Activated naive CD8-positive, alpha-beta T cell treated with anti-CD3 and anti-CD28 coated beads, Interleukin-2, amount 10 ng/mL, durations not matched to agents 7 days and 5 days (primary cell): ENCODE data around the gene SNCAIP. TPM values are rescaled to one million over a fixed set of nuclear protein-coding genes. Genes with fewer than 3 reads are reported as not detected.

Experiments used
- ATAC-seq: fragments of 150-1000 bp; cut with Tn5 transposase; one replicate; pipeline ENCODE4 v1.10.0; 2021; ENCODE audit warnings: low read depth, moderate library complexity
- POLR2A ChIA-PET: fragments of 350-600 bp; sonication (Branson Sonifier 250); formaldehyde crosslinking; loops from one replicate; lab custom pipeline; 2021; ENCODE audit warnings: antibody characterized with exemption; lab: Charles Lee
- DNase-seq: peaks from one replicate; pipeline ENCODE4 v3.0.0; 2021
- H3K27ac Mint-ChIP-seq: one replicate; pipeline ENCODE4 v1.8.0; 2022; ENCODE audit warnings: mild to moderate bottlenecking, mixed read lengths
- H3K27me3 Mint-ChIP-seq: one replicate; pipeline ENCODE4 v1.8.0; 2022; ENCODE audit warnings: mild to moderate bottlenecking, moderate library complexity, mixed read lengths
- H3K36me3 Mint-ChIP-seq: one replicate; pipeline ENCODE4 v1.8.0; 2021; ENCODE audit warnings: mild to moderate bottlenecking, mixed read lengths
- H3K4me1 Mint-ChIP-seq: one replicate; pipeline ENCODE4 v1.8.0; 2021; ENCODE audit warnings: mixed read lengths
- H3K4me3 Mint-ChIP-seq: one replicate; pipeline ENCODE4 v1.8.0; 2022; ENCODE audit warnings: mild to moderate bottlenecking, moderate library complexity, mixed read lengths
- H3K9me3 Mint-ChIP-seq: one replicate; pipeline ENCODE4 v1.8.0; 2021; ENCODE audit warnings: mixed read lengths
- total RNA-seq, 2 experiments: library from RNA; stranded (reverse); gene quantifications; one replicate each; pipeline ENCODE4 v1.2.3, GENCODE V29; 2021

SNCAIP gene
- total RNA-seq, result not detected

DNA sequence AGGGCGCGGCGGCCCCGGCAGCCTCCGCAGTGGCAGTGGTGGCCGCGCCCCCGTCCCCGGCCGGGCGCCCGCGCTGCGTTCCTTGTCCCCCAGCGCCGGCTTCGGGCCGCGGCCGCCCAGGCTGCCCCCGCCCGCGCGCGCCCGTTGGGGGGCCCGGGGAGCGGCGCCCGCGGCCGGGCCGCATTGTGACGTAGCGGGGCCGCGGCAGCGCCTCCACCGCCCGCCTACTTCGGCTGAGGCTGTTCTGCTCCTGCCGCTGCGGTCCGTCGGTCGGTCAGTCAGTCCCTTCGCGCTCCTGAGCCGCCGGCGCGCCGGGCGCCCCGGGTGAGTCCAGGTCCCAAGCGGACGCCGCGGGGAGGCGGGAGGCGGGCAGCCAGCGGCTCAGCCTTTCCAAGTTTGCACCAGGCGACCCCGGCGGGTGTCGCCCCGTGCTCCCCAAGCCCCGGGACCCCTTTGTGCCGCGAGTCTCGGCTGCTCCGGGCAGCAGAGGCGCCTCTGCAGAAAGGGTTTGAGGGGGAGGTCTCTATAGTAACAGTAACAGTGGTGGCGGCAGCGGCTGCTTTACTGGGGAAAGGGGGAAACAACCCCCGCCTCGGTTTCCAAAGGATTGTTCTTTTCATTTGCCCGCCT is at the start of gene SNCAIP:
TSS of gene SNCAIP (plus strand) at position 277 of the 630 bp plus-strand sequence. CDS start 78,898 bp downstream, outside the sequence.
- DNase-seq, result peak; percentile 29
- Mint-ChIP-seq H3K9me3 (no peaks in the 10 kb centered on the region), H3K4me3 (peak within 1 kb of the TSS; percentile 40), H3K4me1 (peaks cover 2% of the 10 kb centered on the region), H3K27ac (no peak within 1 kb of the TSS), H3K36me3 (no peaks in the 10 kb centered on the region), H3K27me3 (peaks cover 46% of the 10 kb centered on the region)
- POLR2A ChIA-PET, result no interaction called here
- ATAC-seq, result no peak

DNA sequence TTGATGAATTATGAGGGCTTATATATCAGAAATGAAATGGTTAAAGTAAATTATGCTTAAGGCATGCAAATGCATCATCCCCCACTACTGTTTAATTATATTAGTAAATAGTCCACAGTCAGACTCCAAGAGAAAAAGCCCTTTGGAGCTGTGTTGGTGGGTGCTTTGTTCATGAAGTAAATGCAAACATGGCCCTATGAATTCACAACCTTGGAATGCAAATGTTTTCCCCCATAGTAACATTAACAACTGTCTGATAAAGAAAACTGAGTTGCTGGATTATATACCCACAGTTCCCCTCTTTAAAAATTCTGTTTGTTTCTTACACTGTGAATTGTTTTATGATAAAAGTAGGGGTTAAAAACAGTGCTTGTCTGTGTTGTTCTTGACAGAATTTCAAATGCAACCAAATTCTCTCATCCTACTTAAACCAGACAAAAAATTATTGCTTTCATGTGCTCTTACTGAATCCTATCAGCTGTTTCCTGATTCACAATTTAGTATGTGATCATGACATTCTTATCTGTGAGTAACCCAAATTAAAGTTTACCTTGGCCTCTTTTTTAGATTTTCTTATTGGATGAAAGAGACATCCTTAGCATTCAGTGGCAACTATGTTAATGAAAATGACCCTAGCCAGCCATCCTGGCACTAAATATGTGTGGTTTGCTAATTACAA is 48.5 kb upstream of the SNCAIP start:
- DNase-seq (no peak), ATAC-seq (no peak)
- no peak overlapping the region for H3K4me3 Mint-ChIP-seq
- no peak overlapping the region for H3K27ac Mint-ChIP-seq
- H3K27me3 Mint-ChIP-seq, result peaks cover 2% of the 10 kb centered on the region
- H3K9me3 Mint-ChIP-seq, result no peaks in the 10 kb centered on the region
- no peaks in the 10 kb centered on the region for H3K36me3 Mint-ChIP-seq
- POLR2A ChIA-PET, result no interaction called here
- no peaks in the 10 kb centered on the region for H3K4me1 Mint-ChIP-seq

- ATAC-seq, result no peak
- H3K4me1 Mint-ChIP-seq, result no peaks in the 10 kb centered on the region
- H3K27me3 Mint-ChIP-seq, result peaks cover 2% of the 10 kb centered on the region
- no peaks in the 10 kb centered on the region for H3K36me3 Mint-ChIP-seq
- H3K4me3 Mint-ChIP-seq, result no peak overlapping the region
- POLR2A ChIA-PET, result no interaction called here
- no peaks in the 10 kb centered on the region for H3K9me3 Mint-ChIP-seq
- no peak overlapping the region for H3K27ac Mint-ChIP-seq
- DNase-seq, result no peak
These were observed 47.4 kb upstream of the SNCAIP start for GRCh38 chr5:122264610-122265009.

GRCh38 chr5:122267185-122267584 is 44.9 kb upstream of the SNCAIP start:
- no peaks in the 10 kb centered on the region for H3K9me3 Mint-ChIP-seq
- POLR2A ChIA-PET, result no interaction called here
- H3K4me1 Mint-ChIP-seq, result no peaks in the 10 kb centered on the region
- H3K4me3 Mint-ChIP-seq, result no peak overlapping the region
- ATAC-seq, result no peak
- peaks cover 2% of the 10 kb centered on the region for H3K27me3 Mint-ChIP-seq
- no peak overlapping the region for H3K27ac Mint-ChIP-seq
- H3K36me3 Mint-ChIP-seq, result no peaks in the 10 kb centered on the region
- no peak for DNase-seq

DNA sequence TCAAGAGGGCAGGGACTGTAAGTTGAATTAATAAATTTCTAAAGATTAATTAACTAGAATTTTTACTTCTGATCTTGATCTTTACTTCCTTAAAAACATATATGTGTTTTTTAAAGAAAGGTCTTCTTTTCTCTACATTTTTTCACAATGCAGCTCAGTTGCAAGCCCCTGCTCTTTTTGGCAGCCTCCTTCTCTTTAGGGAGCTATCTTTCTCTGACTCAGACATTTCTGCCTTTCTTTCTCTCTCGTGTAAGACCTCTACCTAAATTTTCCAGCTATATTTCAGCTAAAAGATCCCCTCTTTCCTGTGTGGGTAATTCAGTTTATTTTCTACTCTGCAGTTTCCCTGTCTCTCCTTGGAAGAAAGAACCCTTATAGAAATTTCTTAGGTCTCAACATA is 38.3 kb upstream of the SNCAIP start:
- Mint-ChIP-seq H3K4me3 (no peak overlapping the region), H3K27me3 (no peaks in the 10 kb centered on the region)

DNA sequence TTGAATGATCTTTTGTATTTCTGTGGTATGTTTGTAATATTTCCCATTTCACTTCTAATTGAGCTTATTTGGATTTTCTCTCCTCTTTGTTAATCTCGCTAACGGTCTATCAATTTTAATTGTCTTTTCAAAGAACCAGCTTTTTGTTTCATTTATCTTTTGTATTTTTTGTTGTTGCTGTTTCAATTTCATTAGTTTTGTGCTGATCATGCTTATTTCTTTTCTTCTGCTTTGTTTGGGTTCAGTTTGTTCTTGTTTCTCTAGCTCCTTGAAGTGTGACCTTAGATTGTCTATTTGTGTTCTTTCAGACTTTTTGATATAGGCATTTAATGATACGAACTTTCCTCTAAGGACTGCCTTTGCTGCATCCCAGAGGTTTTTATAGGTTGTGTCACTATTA is 28.4 kb upstream of the SNCAIP start:
- ATAC-seq, result no peak
- H3K27ac Mint-ChIP-seq, result no peak overlapping the region
- POLR2A ChIA-PET, result no interaction called here

More for the DNA sequence above, 38.3 kb upstream of the SNCAIP start:
- POLR2A ChIA-PET, result no interaction called here
- H3K36me3 Mint-ChIP-seq, result no peaks in the 10 kb centered on the region
- no peak for ATAC-seq
- H3K4me1 Mint-ChIP-seq, result no peaks in the 10 kb centered on the region
- H3K27ac Mint-ChIP-seq, result no peak overlapping the region
- H3K9me3 Mint-ChIP-seq, result no peaks in the 10 kb centered on the region
- DNase-seq, result no peak

DNA sequence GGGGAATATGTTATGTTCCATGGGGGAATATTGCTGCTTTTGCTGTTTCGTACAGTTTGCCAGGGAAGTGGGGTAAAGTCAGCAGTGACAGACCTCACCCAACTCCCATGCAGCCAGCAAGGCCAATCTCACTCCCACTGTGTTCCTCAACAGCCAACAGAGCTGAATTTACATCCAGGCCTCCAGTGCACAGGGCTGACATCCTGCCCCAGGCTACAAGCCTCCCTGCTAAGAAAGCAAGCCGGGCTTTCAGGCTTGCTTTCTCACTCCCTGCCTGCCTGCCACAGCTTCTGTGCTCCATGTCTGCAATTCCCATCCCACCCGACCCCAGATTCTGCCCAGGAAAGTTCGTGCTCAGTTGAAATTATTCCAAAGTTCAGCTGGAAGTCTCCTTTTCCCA is 25.5 kb upstream of the SNCAIP start:
- Mint-ChIP-seq H3K4me3 (no peak overlapping the region), H3K27me3 (no peaks in the 10 kb centered on the region), H3K4me1 (no peaks in the 10 kb centered on the region), H3K9me3 (peaks cover 3% of the 10 kb centered on the region), H3K36me3 (no peaks in the 10 kb centered on the region), H3K27ac (no peak overlapping the region)
- POLR2A ChIA-PET, result no interaction called here
- ATAC-seq (no peak), DNase-seq (no peak)

More for the DNA sequence above, 28.4 kb upstream of the SNCAIP start:
- Mint-ChIP-seq H3K36me3 (no peaks in the 10 kb centered on the region), H3K27me3 (no peaks in the 10 kb centered on the region), H3K4me3 (no peak overlapping the region), H3K4me1 (no peaks in the 10 kb centered on the region), H3K9me3 (peaks cover 8% of the 10 kb centered on the region)
- DNase-seq, result no peak

GRCh38 chr5:122287101-122287500 is 24.9 kb upstream of the SNCAIP start:
- peaks cover 3% of the 10 kb centered on the region for H3K9me3 Mint-ChIP-seq
- POLR2A ChIA-PET, result no interaction called here

GRCh38 chr5:122291000-122291901 is 20.8 kb upstream of the SNCAIP start:
- Mint-ChIP-seq H3K27me3 (no peaks in the 10 kb centered on the region), H3K9me3 (no peaks in the 10 kb centered on the region), H3K27ac (no peak overlapping the region), H3K4me3 (no peak overlapping the region), H3K4me1 (no peaks in the 10 kb centered on the region), H3K36me3 (no peaks in the 10 kb centered on the region)
- DNase-seq (no peak), ATAC-seq (no peak)
- POLR2A ChIA-PET, result no interaction called here

More at GRCh38 chr5:122287101-122287500, 24.9 kb upstream of the SNCAIP start:
- Mint-ChIP-seq H3K27ac (no peak overlapping the region), H3K27me3 (no peaks in the 10 kb centered on the region), H3K36me3 (no peaks in the 10 kb centered on the region), H3K4me1 (no peaks in the 10 kb centered on the region), H3K4me3 (no peak overlapping the region)
- no peak for DNase-seq
- no peak for ATAC-seq

- DNase-seq, result no peak
- Mint-ChIP-seq H3K4me1 (no peaks in the 10 kb centered on the region), H3K27me3 (no peaks in the 10 kb centered on the region), H3K4me3 (no peak overlapping the region), H3K36me3 (no peaks in the 10 kb centered on the region), H3K27ac (no peak overlapping the region), H3K9me3 (no peaks in the 10 kb centered on the region)
- no peak for ATAC-seq
- POLR2A ChIA-PET, result no interaction called here
These were observed 19.7 kb upstream of the SNCAIP start for GRCh38 chr5:122292332-122292731.

- Mint-ChIP-seq H3K4me1 (no peaks in the 10 kb centered on the region), H3K9me3 (no peaks in the 10 kb centered on the region), H3K36me3 (no peaks in the 10 kb centered on the region), H3K27me3 (no peaks in the 10 kb centered on the region), H3K4me3 (no peak overlapping the region), H3K27ac (no peak overlapping the region)
- ATAC-seq, result no peak
- DNase-seq, result no peak
- POLR2A ChIA-PET, result no interaction called here
These were observed 16.9 kb upstream of the SNCAIP start for GRCh38 chr5:122295138-122295537.

DNA sequence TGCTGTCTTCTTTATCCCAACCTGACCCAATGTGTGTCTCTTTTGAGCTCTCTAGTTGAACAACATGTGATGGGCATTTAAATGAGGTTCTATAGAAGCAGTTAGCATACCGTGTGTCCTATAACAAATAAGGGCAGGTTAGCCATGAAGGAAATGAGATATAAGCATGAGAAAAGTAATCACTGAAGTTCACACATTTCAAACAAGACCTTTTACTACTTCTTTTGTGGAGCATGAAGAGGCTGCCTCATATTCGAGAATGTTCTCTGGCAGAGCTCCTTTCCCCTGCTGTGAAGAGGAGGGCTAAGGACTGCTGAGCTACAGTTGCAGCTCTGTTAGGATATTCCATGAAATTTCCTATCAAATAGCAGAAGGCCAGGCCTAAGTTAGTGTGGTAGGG is 15.2 kb upstream of the SNCAIP start:
- Mint-ChIP-seq H3K36me3 (no peaks in the 10 kb centered on the region), H3K9me3 (no peaks in the 10 kb centered on the region), H3K4me3 (no peak overlapping the region), H3K27ac (no peak overlapping the region), H3K4me1 (no peaks in the 10 kb centered on the region), H3K27me3 (no peaks in the 10 kb centered on the region)
- POLR2A ChIA-PET, result no interaction called here
- DNase-seq (no peak), ATAC-seq (no peak)

DNA sequence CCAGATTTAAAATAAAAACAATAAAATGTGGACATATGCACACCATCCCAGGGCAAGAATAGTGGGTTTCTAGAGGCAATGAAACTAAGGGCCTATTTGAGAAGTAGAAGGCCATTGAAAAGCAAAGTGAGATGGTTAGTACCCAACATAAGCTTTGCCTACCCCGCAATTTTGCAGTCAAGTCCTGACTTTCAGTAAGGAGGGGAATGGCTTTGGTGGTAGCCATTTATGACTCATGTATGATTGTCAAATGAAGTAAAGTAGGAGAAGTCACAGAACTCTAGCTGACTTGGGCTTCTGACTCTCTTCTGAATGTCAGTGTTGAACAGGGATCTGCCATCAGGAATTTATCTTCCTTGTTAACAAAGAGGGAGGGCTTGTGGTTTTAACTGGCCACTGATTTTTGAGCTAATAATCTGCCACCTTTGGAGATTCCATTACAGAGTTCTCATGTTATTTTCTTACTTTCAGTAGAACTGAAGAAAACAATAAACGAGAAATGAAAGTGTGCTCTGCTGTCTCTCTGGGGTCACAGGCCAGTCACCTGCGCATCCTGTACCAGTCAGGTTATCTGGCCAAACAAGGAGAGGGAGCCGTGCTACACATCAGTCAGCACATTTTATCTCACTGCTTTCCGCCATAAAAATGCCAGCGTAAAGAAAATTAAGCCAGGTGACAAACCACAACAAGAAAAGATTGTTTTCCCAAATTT is 14.3 kb upstream of the SNCAIP start:
- Mint-ChIP-seq H3K36me3 (no peaks in the 10 kb centered on the region), H3K4me1 (no peaks in the 10 kb centered on the region), H3K4me3 (no peak overlapping the region), H3K27ac (no peak overlapping the region), H3K27me3 (no peaks in the 10 kb centered on the region), H3K9me3 (no peaks in the 10 kb centered on the region)
- DNase-seq (no peak), ATAC-seq (no peak)
- POLR2A ChIA-PET, result no interaction called here
